Dermis microvascular lymphatic vessel endothelial cell (primary cell): Measurements from ENCODE around the gene BCKDHA. TPM values are rescaled to one million over a fixed set of nuclear protein-coding genes. Genes with fewer than 3 reads are reported as not detected.
"Not testable (repeated sequence)": the region's sequence is repeated elsewhere in the genome, so short reads cannot be mapped to it uniquely, and the experiment has no call there.

Experiments
- DNase-seq, 2 donors: peaks; one replicate each; pipeline versions ENCODE4 v3.0.0 to v3.0.0-alpha.2; 2010; ENCODE audit warnings: low read depth in 2 of 2
- total RNA-seq: library from RNA; depleted of rRNA; stranded (reverse); fragments of >200 nt; gene quantifications from 2 replicates; pipeline ENCODE4 v1.2.1, GENCODE V29; 2014

The BCKDHA gene
- total RNA-seq, 1 donor from 2014 or later: 35.8 TPM

DNA sequence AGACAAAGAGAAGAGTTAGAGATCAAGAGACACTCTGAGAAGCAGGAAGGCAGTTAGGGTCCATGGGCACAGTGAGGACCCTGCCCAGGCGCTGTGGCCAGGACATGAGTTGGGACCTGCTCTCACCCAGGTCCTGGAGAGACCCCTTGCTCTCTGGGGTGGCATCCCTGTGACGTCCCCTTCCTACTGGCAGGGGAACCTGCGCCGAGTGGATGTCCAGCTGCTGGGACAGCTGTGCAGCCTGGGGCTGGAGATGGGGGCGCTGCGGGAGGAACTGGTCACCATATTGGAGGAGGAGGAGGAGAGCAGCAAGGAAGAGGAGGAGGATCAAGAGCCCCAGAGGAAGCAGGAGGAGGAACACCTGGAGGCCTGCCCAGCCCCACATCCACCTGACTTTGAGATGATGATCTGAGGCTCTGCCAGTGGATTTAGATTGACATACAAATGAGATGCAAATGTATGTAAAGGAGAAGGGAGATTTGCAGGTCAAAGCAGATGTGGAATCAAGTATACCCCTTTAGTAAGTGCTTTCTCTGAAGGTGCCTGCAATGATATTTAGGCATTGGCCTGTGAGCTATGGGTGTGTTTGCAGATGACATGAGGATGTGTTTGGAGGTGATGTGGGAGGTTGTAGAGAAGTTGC lies 46.3 kb downstream of the BCKDHA start:
- DNase-seq: no peak

DNA sequence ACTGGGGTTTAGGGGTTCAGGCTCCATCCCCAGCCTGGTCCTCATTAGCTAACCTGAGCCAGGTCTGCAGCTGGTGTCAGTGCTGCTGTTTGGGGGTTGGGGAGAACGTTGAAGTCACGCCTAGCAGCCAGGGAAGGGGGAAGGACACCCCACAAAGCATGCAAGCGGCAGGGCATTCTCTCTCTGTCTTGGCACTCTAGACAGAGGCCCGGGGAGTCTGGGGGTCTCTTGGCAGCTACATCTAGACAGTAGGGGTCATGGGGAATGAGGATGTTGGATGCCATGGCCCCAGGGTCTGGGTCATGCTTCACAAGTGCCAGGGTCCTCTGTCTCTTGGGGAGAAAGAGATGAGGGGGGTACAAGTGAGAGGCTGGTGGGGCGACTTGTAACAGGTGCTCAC lies 48.0 kb downstream of the BCKDHA start:
- no peak for DNase-seq

DNA sequence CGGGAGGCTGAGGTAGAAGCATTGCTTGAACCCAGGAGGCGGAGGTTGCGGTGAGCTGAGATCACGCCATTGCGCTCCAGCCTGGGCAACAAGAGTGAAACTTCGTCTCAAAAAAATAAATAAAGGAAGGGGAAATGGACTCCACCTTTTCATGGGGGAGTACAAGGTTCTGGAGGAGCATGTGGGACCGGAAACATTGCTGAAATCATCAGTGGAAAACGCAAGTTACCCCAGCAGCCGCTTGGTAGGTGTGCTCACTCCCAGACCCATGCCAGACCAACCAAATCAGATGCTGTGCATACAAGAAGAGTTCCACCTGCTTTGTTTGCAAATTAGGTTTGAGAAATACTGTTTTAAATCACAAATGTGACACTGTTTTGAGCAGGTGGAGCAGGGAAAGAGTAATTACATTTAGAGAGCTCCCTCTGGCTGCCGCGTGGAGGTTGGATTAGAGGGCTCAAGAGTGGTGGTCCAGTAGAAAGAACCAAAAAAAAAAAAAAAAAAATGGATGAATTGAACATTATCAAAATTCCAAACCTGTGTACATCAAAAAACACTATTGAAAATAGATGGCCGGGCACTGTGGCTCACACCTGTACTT lies 50.2 kb downstream of the BCKDHA start:
- no peak for DNase-seq

DNA sequence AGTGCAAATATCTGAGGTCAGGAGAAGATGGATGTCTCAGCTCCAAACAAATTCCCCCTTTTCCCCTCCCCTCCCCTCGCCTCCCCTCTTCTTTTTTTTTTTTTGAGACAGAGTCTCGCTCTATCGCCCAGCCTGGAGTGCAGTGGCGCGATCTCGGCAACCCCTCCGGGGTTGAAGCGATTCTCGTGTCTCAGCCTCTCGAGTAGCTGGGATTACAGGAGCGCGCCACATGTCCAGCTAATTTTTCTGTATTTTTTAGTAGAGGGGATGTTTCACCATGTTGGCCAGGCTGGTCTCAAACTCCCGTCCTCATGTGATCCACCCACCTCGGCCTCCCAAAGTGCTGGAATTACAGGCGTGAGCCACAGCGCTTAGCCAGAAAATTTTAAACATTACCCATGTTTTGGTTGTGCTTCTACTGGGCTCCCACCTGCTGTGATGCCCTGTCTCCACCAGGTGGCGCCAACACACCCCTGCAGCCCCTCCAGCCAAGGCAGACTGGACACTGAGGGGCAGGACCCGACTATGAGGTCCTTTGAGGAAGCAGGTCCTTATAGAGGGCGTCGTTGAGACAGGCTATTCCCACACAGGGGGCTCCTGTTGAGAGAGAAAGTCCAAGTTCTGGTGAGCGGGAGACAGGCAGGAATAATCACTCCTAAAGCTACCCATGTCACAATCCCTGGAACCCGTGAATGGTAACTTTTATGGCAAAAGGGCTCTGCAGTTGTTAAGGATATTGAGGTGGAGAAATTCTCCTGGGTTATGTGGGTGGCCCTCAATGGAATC lies 51.7 kb downstream of the BCKDHA start:
- peak; percentile 48 to 81 for DNase-seq

DNA sequence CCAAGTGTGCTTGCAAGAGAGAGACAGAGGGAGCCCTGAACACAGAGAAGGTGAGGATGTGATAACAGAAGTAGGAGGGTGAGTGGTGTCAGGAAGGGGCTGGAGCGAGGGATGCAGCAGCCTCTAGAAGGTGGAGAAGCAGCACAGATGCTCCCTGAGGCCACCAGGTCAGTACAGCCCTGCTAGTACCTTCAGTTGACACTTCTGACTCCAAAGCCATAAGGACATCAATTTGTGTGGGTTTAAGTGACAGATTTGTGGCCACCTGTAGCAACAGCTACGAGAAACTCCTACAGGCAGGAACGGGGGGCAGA lies 52.2 kb downstream of the BCKDHA start:
- no peak for DNase-seq

DNA sequence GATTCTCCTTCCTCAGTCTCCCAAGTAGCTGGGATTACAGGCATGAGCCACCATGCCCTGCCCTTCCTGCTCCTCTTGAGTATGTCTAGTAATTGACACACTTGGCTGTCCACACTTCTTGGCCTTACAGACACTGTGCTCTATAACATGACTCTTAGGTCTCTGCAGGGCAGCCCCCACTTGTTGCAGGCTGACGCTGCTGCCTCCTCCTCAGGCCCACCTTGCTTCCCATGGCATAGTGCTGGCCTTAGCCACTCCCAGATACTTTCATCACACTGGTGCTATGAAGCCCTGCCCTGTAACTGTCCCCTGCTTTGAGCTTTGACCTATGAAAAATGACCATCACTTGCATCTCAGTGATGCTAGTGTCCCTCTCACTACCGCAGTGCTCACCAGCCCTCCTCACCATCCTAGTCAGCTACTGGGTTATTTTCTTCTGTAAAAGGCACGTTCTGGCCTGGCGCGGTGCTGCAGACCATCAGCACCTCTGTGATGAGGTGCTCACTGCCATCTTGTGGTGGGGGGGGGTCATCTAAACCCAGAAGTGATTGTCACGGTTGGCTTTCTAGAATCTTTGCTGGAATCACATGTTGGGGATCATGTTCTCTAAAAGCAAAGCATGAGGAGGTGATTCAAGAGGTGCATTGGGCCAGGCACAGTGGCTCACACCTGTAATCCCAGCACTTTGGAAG lies 55.1 kb downstream of the BCKDHA start:
- no peak for DNase-seq

DNA sequence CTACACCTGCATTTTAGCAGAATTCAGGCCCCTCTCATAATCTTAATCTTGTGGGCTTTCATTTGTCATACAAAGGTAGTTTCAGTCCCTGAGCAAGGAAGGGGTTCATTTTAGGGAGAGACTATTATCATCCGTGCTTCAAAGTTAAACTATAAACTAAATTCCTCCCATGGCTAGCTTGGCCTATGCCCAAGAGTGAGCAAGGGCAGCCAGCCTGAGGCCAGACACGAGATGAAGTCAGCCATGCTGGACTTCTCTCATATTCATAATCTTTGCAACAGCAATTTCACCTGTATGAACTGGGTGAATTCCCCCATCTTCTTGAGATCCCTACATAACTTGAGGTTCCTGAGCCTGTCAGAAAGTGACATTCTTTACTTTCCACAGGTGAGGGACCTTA lies 58.3 kb downstream of the BCKDHA start:
- DNase-seq: no peak

DNA sequence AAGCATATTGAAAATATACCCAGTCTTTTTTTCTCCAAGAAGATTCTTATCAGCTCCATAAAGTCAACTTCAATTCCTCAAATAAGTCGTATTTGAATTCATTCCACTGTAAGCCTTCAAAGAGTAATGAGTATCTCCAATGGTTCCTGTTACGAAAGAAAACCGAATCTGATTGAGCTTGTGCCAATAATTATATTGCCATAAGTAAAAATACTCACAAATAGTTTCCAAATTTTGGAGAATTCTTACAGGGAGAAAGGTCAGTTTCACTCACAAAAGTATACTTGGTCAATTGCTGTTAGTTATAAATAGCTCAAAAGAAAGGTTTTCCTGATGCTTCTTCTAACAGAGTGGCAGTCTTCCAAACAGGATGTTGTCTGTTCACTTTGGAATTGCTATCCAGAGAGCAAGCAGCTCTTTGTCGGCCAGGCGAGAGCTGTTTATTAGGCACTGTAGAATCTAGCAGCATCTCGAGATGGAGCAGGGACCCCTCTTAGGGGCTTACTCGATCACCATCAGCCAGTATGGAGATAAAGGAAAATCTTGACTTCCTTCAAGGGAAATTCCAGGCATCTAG lies 58.8 kb downstream of the BCKDHA start:
- DNase-seq: peak; percentile 36 to 80

DNA sequence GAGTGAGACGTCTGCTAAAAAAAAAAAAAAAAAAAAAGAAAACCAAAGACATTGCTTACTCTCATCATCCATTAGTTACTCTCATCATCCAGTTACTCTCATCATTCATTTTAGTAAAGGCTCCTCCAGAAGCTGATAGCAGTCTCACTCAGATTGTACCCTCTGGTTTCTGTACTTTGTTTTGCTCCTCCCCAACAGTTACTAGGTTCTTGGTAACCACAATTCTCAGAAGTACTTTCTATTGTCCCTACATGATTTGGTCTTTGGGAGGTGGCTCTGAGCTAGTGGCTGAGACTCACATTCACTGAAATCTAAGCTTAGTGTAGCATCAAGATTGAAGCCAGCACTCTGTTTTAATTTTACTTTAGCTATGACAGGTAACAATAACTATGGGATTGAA lies 59.6 kb downstream of the BCKDHA start:
- DNase-seq: no peak

DNA sequence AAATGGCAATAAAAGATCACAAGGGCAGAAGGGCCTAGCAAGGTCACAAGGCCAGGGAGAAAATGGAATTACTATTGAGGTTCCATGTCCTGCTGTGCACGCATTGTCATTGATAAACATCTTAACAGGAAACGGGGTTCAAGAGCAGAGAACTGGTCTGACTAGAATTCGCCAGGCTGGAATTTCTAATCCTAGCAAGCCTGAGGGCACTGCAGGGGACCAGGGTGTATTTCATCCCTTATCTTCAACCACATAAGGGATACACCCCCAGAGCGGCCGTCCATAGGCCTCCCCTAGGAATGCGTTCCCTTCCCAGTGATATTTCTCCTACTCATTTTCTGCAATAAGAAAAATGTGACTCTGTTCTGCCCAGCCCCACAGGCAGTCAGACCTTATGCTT lies 64.9 kb downstream of the BCKDHA start:
- DNase-seq: no peak

DNA sequence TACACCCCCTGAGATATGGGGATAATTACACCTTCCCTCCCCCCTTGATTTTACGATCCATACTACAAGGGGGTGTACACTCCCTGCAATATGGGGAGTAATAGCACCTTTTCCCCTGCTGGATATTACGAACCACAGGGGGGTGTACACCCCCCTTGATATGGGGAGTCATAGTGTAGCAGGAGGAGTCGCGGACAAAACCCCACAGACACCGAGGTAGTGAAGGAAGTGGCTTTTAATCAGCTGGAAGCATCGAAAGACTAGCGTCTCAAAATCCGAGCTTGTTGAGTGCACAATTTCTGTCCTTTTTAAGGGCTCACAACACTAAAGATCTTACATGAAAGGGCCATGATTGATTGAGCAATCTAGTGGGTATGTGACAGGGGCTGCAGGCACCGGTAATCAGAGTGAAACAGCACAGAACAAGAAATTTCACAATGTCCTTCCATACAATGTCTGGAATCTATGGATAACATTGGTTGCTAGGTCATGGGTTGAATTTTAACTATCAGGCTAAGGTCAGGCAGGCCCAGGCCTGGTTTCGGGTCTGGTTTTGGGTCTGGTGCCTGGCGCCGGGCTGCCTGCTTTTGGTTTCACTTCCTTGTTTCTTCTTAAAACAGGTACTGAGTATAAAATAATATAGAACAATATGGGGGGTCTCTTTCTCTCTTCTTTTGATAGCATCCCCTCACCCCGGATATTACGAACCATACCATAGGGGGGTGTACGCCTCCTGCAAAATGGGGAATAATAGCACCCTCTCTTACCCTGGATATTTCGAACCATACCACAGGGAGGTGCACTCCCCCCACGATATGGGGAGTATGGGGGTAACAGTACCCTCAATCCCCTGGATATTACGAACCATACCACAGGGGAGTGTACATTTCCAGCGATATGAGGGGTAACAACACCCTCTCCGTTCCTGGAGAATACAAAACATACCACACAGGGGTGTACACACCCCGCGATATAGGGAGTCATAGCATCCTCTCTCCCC lies 65.9 kb downstream of the BCKDHA start:
- DNase-seq: not testable (repeated sequence)

Other genes starting within 250 kb of the BCKDHA start
- gene CYP2S1, start 204.6 kb upstream of the BCKDHA start, total RNA-seq: 0.38 and 0.39 TPM in 2 replicates
- gene AXL, start 178.6 kb upstream of the BCKDHA start, total RNA-seq: 5.8 and 24.9 TPM in 2 replicates
- 49.6 and 64.0 TPM in 2 replicates for gene HNRNPUL1, start 133.4 kb upstream of the BCKDHA start, total RNA-seq
- 4.5 and 7.7 TPM in 2 replicates for gene CCDC97, start 87.6 kb upstream of the BCKDHA start, total RNA-seq
- gene TGFB1, start 43.9 kb upstream of the BCKDHA start, total RNA-seq: 20.8 and 67.1 TPM in 2 replicates
- 5.9 and 6.7 TPM in 2 replicates for gene B9D2, start 33.7 kb upstream of the BCKDHA start, total RNA-seq
- 2.5 and 3.9 TPM in 2 replicates for gene TMEM91, start 21.3 kb upstream of the BCKDHA start, total RNA-seq
- 13.8 and 15.7 TPM in 2 replicates for gene EXOSC5, start 459 bp upstream of the BCKDHA start, total RNA-seq
- gene B3GNT8, start 29.6 kb downstream of the BCKDHA start, total RNA-seq: 1.9 and 2.9 TPM in 2 replicates
- 36.7 and 41.6 TPM in 2 replicates for gene DMAC2, start 42.1 kb downstream of the BCKDHA start, total RNA-seq
- gene ERICH4, start 45.3 kb downstream of the BCKDHA start, total RNA-seq: not detected in 2 replicates
- 10.8 and 17.7 TPM in 2 replicates for gene CEACAM21, start 178.3 kb downstream of the BCKDHA start, total RNA-seq
- not detected in 2 replicates for gene CEACAM4, start 229.3 kb downstream of the BCKDHA start, total RNA-seq